IMR-90 (cell line): ENCODE data around the gene PFKL. TPM values are rescaled to one million over a fixed set of nuclear protein-coding genes. Genes with fewer than 3 reads are reported as not detected.

ENCODE experiments used
- ATAC-seq: fragments of 200-7000 bp; cut with Tn5 transposase; 2 replicates; pipeline ENCODE4 v1.9.1; 2020; ENCODE audit warnings: low read depth, mild to moderate bottlenecking, moderate library complexity
- BruUV-seq: library from RNA; stranded (reverse); fragments of 400-500 nt; replicated peaks from 2 replicates; lab custom pipeline; 2021; lab: Mats Ljungman, UMichigan
- CTCF ChIA-PET: fragments of 300-600 bp; formaldehyde crosslinking; extraction: SDS; loops from one replicate; lab custom pipeline; 2021; ENCODE audit warnings: antibody characterized with exemption; lab: Yijun Ruan, JAX
- POLR2A ChIA-PET: fragments of 300-600 bp; sonication (Branson Sonifier 250); formaldehyde crosslinking; loops from one replicate; lab custom pipeline; 2022; ENCODE audit warnings: antibody characterized with exemption; ENCODE audit not compliant: unreplicated experiment; lab: Charles Lee
- DNase-seq: peaks from one replicate; pipeline ENCODE4 v3.0.0; 2013
- H2AFZ ChIP-seq: replicated peaks from 2 replicates; pipeline ENCODE3; 2013; ENCODE audit warnings: low read length, mild to moderate bottlenecking; ENCODE audit not compliant: poor library complexity
- H2AK5ac ChIP-seq: 2 replicates; pipeline ENCODE4 v1.6.1; 2013; ENCODE audit warnings: low read depth, low read length, inconsistent platforms
- H2AK9ac ChIP-seq: replicated peaks from 2 replicates; pipeline ENCODE3; 2013; ENCODE audit warnings: mild to moderate bottlenecking, low read depth, low read length, moderate library complexity; ENCODE audit not compliant: poor library complexity
- H2BK120ac ChIP-seq: 2 replicates; pipeline ENCODE4 v1.6.1; 2013; ENCODE audit warnings: low read depth, low read length, inconsistent platforms
- H2BK15ac ChIP-seq: 3 replicates; pipeline ENCODE4 v1.6.1; 2013; ENCODE audit warnings: low read depth, low read length, inconsistent platforms
- H2BK20ac ChIP-seq: 2 replicates; pipeline ENCODE4 v1.6.1; 2013; ENCODE audit warnings: low read depth, mild to moderate bottlenecking, inconsistent platforms, low read length, moderate library complexity
- H2BK5ac ChIP-seq: 2 replicates; pipeline ENCODE4 v1.6.1; 2013; ENCODE audit warnings: mild to moderate bottlenecking, low read depth, low read length, inconsistent platforms; ENCODE audit not compliant: poor library complexity, severe bottlenecking
- H3K14ac ChIP-seq: replicated peaks from 2 replicates; pipeline ENCODE4 v1.6.1; 2013; ENCODE audit warnings: low read depth, low read length, inconsistent platforms
- H3K18ac ChIP-seq: 2 replicates; pipeline ENCODE4 v1.6.1; 2013; ENCODE audit warnings: low read depth, low read length, control low read depth
- H3K23ac ChIP-seq: 2 replicates; pipeline ENCODE4 v1.6.1; 2013; ENCODE audit warnings: low read depth, low read length, inconsistent platforms
- H3K27ac ChIP-seq: 2 replicates; pipeline ENCODE4 v1.5.1; 2013; ENCODE audit warnings: mild to moderate bottlenecking, control low read depth, low read length; ENCODE audit not compliant: insufficient read depth
- H3K27me3 ChIP-seq: 2 replicates; pipeline ENCODE4 v1.6.1; 2013; ENCODE audit warnings: low read length; ENCODE audit not compliant: control insufficient read depth, insufficient read depth
- H3K36me3 ChIP-seq: 2 replicates; pipeline ENCODE4 v1.6.1; 2013; ENCODE audit warnings: low read length, mixed read lengths; ENCODE audit not compliant: control insufficient read depth, insufficient read depth
- H3K4ac ChIP-seq: 2 replicates; pipeline ENCODE4 v1.6.1; 2013; ENCODE audit warnings: low read depth, low read length, inconsistent platforms
- H3K4me1 ChIP-seq: 2 replicates; pipeline ENCODE4 v1.6.1; 2013; ENCODE audit warnings: low read length, mixed read lengths; ENCODE audit not compliant: control insufficient read depth, insufficient read depth
- H3K4me2 ChIP-seq: 2 replicates; pipeline ENCODE4 v1.6.1; 2013; ENCODE audit warnings: low read depth, mild to moderate bottlenecking, control low read depth, low read length, moderate library complexity
- H3K4me3 ChIP-seq: 2 replicates; pipeline ENCODE4 v1.5.1; 2013; ENCODE audit warnings: low read depth, mild to moderate bottlenecking, control low read depth, low read length, moderate library complexity; ENCODE audit not compliant: insufficient read depth
- H3K56ac ChIP-seq: 2 replicates; pipeline ENCODE4 v1.6.1; 2013; ENCODE audit warnings: low read length, inconsistent platforms; ENCODE audit not compliant: insufficient read depth; ENCODE audit errors: extremely low read depth
- H3K79me1 ChIP-seq, 2 experiments: 2 replicates each; pipeline ENCODE4 v1.6.1; 2013; ENCODE audit warnings: low read length in 2 of 2, inconsistent platforms in 1 of 2, low read depth in 1 of 2
- H3K9ac ChIP-seq: 2 replicates; pipeline ENCODE4 v1.6.1; 2013; ENCODE audit warnings: low read depth, low read length, control low read depth
- H3K9me1 ChIP-seq: 2 replicates; pipeline ENCODE4 v1.6.1; 2013; ENCODE audit warnings: low read length, inconsistent platforms; ENCODE audit not compliant: insufficient read depth
- H3K9me3 ChIP-seq: 2 replicates; pipeline ENCODE4 v1.6.1; 2013; ENCODE audit warnings: low read length; ENCODE audit not compliant: control insufficient read depth, insufficient read depth
- H4K20me1 ChIP-seq: 2 replicates; pipeline ENCODE4 v1.6.1; 2013; ENCODE audit warnings: low read length, inconsistent platforms; ENCODE audit not compliant: insufficient read depth
- H4K5ac ChIP-seq: 2 replicates; pipeline ENCODE4 v1.6.1; 2013; ENCODE audit warnings: mild to moderate bottlenecking, low read depth, low read length, control low read depth
- H4K8ac ChIP-seq, 2 experiments: 2 replicates each; pipeline ENCODE4 v1.6.1; 2013; ENCODE audit warnings: low read depth in 2 of 2, low read length in 2 of 2, control low read depth in 1 of 2, inconsistent platforms in 1 of 2
- H4K91ac ChIP-seq: 2 replicates; pipeline ENCODE4 v1.6.1; 2013; ENCODE audit warnings: low read depth, low read length, inconsistent platforms; ENCODE audit not compliant: insufficient read depth
- SMC3 ChIP-seq: fragments of 150-350 bp; IDR thresholded peaks from 2 replicates; pipeline ENCODE4 v1.6.1; 2016; ENCODE audit warnings: low read depth, mild to moderate bottlenecking, antibody characterized with exemption, low read length, moderate library complexity
- USF2 ChIP-seq: fragments of 150-350 bp; IDR thresholded peaks from 2 replicates; pipeline ENCODE4 v1.6.1; 2017; ENCODE audit warnings: mild to moderate bottlenecking, antibody characterized with exemption, low read length, low read depth
- WGBS, 2 experiments: methylation state at CpG; one replicate each; pipeline versions ENCODE4 v1.1.5 to v1.1.7; 2013; ENCODE audit warnings: missing lambda C conversion rate in 2 of 2; ENCODE audit not compliant: insufficient read length in 1 of 2; ENCODE audit errors: extremely low coverage in 2 of 2; 5-methylcytosine and 5-hydroxymethylcytosine counted together
- dilution Hi-C: fragments of 300-500 bp; cut with HindIII; formaldehyde crosslinking; loops from one replicate; pipeline ENCODE4 v1.14.3; 2018; ENCODE audit warnings: low sequenced_read_pairs; ENCODE audit not compliant: unreplicated experiment
- in situ Hi-C: fragments of 300-500 bp; cut with MboI; formaldehyde crosslinking; loops from 3 replicates; pipeline ENCODE4 v1.14.3; 2019; ENCODE audit warnings: low sequenced_read_pairs, inconsistent platforms, mixed read lengths
- intact Hi-C: fragments of 100-400 bp; cut with micrococcal nuclease; formaldehyde crosslinking; loops from 2 replicates; pipeline ENCODE4 v1.10.0; 2022
- polyA plus RNA-seq, 3 experiments: library from polyadenylated mRNA; depleted of rRNA; stranded (reverse); fragments of >200 nt; gene quantifications; 2 replicates each; pipeline ENCODE4 v1.2.3, GENCODE V29; 2012; ENCODE audit warnings: low replicate concordance in 1 of 3
- total RNA-seq: library from RNA; depleted of rRNA; stranded (reverse); fragments of >200 nt; gene quantifications from 2 replicates; pipeline ENCODE4 v1.2.3, GENCODE V29; 2012

PFKL gene
- total and polyA plus RNA-seq, 2 of the 4 experiments (the other 2 are of a cell fraction) = 103 to 126 TPM

GRCh38 chr21:44375761-44376241 is 75.9 kb downstream of the PFKL start:
- Histone ChIP-seq H2AK9ac (no peak overlapping the region), H3K79me1 (no peaks in the 10 kb centered on the region), H3K4ac (no peak overlapping the region), H3K27ac (no peak overlapping the region), H4K8ac (no peak overlapping the region), H3K56ac (no peak overlapping the region), H3K9ac (no peak overlapping the region), H4K20me1 (no peaks in the 10 kb centered on the region), H3K9me3 (peaks cover 15% of the 10 kb centered on the region), H2BK5ac (no peak overlapping the region), H3K4me1 (no peaks in the 10 kb centered on the region), H3K9me1 (no peaks in the 10 kb centered on the region), H3K27me3 (peaks cover 2% of the 10 kb centered on the region), H2AK5ac (no peak overlapping the region), H3K18ac (no peak overlapping the region), H2BK20ac (no peak overlapping the region), H3K23ac (no peak overlapping the region), H4K91ac (no peak overlapping the region), H4K5ac (no peak overlapping the region), H3K14ac (no peak overlapping the region), H2AFZ (no peak overlapping the region), H3K36me3 (no peaks in the 10 kb centered on the region), H2BK15ac (no peak overlapping the region), H3K4me2 (no peak overlapping the region), H2BK120ac (no peak overlapping the region), H3K4me3 (no peak overlapping the region)
- ATAC-seq (no peak), DNase-seq (no peak)
- TF ChIP-seq SMC3 = no peak
- no peak for TF ChIP-seq USF2
- in situ Hi-C loops = no loop called here
- dilution Hi-C loops = no loop called here
- intact Hi-C loops = no loop called here
- BruUV-seq = no TSS peak
- CTCF ChIA-PET = no interaction called here
- WGBS, 2 experiments = 60% methylated on average over 9 of the region's 19 CpGs; no CpG with 5 or more reads in 1 of the 2 experiments
- POLR2A ChIA-PET = no interaction called here
